ENCODE measurements around the gene LDAH. TPM values are rescaled to one million over a fixed set of nuclear protein-coding genes. Genes with fewer than 3 reads are reported as not detected.
"Not testable (repeated sequence)": the region's sequence is repeated elsewhere in the genome, so short reads cannot be mapped to it uniquely, and the experiment has no call there.

LDAH gene
- total RNA-seq, 1 donor from 2014 or later: 28.0 TPM

DNA sequence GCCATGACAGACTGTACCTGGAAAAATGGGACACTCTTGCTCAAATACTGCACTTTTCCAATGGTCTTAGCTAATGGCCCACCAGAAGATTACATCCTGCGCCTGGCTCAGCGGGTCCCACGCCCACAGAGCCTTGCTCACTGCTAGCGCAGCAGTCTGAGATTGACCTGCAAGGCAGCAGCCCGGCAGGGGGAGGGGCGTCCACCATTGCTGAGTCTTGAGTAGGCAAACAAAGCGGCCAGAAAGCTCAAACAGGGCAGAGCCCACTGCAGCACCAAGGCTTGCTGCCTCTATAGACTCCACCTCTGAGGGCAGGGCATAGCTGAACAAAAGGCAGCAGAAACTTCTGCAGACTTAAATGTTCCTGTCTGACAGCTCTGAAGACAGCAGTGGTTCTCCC, 111.3 kb downstream of the LDAH start:
- peaks cover 34% of the 10 kb centered on the region for H3K36me3 Mint-ChIP-seq (ENCODE audit: unreplicated experiment)
- H3K27me3 Mint-ChIP-seq (ENCODE audit: unreplicated experiment); H3K4me1 Mint-ChIP-seq (ENCODE audit: unreplicated experiment); H3K27ac Mint-ChIP-seq (ENCODE audit: unreplicated experiment); H3K4me3 Mint-ChIP-seq (ENCODE audit: unreplicated experiment); DNase-seq (ENCODE audit: extremely low spot score, unreplicated experiment); H3K9me3 Mint-ChIP-seq (ENCODE audit: unreplicated experiment): not testable (repeated sequence)

- H3K4me1 Mint-ChIP-seq (ENCODE audit: unreplicated experiment): peaks cover 10% of the 10 kb centered on the region
- no peak overlapping the region for H3K4me3 Mint-ChIP-seq (ENCODE audit: unreplicated experiment)
- no peak for DNase-seq (ENCODE audit: extremely low spot score, unreplicated experiment)
- no peaks in the 10 kb centered on the region for H3K27me3 Mint-ChIP-seq (ENCODE audit: unreplicated experiment)
- H3K36me3 Mint-ChIP-seq (ENCODE audit: unreplicated experiment): peaks cover 17% of the 10 kb centered on the region
- H3K9me3 Mint-ChIP-seq (ENCODE audit: unreplicated experiment): peaks cover 2% of the 10 kb centered on the region
- no peak for TF ChIP-seq CTCF (IDR thresholded peaks at IDR 0.05)
- H3K27ac Mint-ChIP-seq (ENCODE audit: unreplicated experiment): no peak overlapping the region
These were observed 115.3 kb downstream of the LDAH start for GRCh38 chr2:20707601-20708000.

GRCh38 chr2:20706786-20707185, 116.1 kb downstream of the LDAH start:
- H3K27me3 Mint-ChIP-seq (ENCODE audit: unreplicated experiment): no peaks in the 10 kb centered on the region
- H3K4me3 Mint-ChIP-seq (ENCODE audit: unreplicated experiment): no peak overlapping the region
- DNase-seq (ENCODE audit: extremely low spot score, unreplicated experiment): no peak
- no peak for TF ChIP-seq CTCF (IDR thresholded peaks at IDR 0.05)
- H3K27ac Mint-ChIP-seq (ENCODE audit: unreplicated experiment): no peak overlapping the region
- peaks cover 18% of the 10 kb centered on the region for H3K4me1 Mint-ChIP-seq (ENCODE audit: unreplicated experiment)
- H3K36me3 Mint-ChIP-seq (ENCODE audit: unreplicated experiment): peaks cover 16% of the 10 kb centered on the region
- no peaks in the 10 kb centered on the region for H3K9me3 Mint-ChIP-seq (ENCODE audit: unreplicated experiment)

- Mint-ChIP-seq H3K9me3 (ENCODE audit: unreplicated experiment) (no peaks in the 10 kb centered on the region), H3K36me3 (ENCODE audit: unreplicated experiment) (peaks cover 15% of the 10 kb centered on the region), H3K27ac (ENCODE audit: unreplicated experiment) (no peak overlapping the region), H3K4me1 (ENCODE audit: unreplicated experiment) (peaks cover 23% of the 10 kb centered on the region), H3K4me3 (ENCODE audit: unreplicated experiment) (no peak overlapping the region), H3K27me3 (ENCODE audit: unreplicated experiment) (no peaks in the 10 kb centered on the region)
- DNase-seq (ENCODE audit: extremely low spot score, unreplicated experiment): no peak
- TF ChIP-seq CTCF (IDR thresholded peaks at IDR 0.05): no peak
These were observed 116.7 kb downstream of the LDAH start for GRCh38 chr2:20706217-20706616.

DNA sequence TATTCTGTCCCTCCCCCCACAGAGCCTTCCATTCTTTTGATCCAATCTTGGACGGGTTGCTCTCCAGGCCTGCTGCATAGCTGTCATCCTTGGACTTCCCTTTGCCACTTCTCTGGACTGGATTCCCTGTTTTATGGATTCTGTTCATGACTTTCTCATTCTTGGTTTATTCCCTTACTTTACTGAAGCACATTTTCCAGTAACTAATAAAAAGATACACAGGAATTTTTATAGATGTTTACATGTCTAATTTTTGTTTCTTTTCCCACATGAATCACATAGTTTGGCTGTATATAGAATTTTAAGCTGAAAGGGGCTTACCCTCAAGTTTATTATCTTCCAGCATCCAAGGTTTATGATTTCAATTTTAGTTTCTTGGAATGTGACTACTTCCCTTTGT, 118.0 kb downstream of the LDAH start:
- H3K4me3 Mint-ChIP-seq (ENCODE audit: unreplicated experiment): no peak overlapping the region
- H3K4me1 Mint-ChIP-seq (ENCODE audit: unreplicated experiment): peaks cover 34% of the 10 kb centered on the region
- no peaks in the 10 kb centered on the region for H3K27me3 Mint-ChIP-seq (ENCODE audit: unreplicated experiment)
- H3K27ac Mint-ChIP-seq (ENCODE audit: unreplicated experiment): no peak overlapping the region
- TF ChIP-seq CTCF (IDR thresholded peaks at IDR 0.05): no peak
- DNase-seq (ENCODE audit: extremely low spot score, unreplicated experiment): no peak
- H3K36me3 Mint-ChIP-seq (ENCODE audit: unreplicated experiment): peaks cover 12% of the 10 kb centered on the region
- H3K9me3 Mint-ChIP-seq (ENCODE audit: unreplicated experiment): no peaks in the 10 kb centered on the region

DNA sequence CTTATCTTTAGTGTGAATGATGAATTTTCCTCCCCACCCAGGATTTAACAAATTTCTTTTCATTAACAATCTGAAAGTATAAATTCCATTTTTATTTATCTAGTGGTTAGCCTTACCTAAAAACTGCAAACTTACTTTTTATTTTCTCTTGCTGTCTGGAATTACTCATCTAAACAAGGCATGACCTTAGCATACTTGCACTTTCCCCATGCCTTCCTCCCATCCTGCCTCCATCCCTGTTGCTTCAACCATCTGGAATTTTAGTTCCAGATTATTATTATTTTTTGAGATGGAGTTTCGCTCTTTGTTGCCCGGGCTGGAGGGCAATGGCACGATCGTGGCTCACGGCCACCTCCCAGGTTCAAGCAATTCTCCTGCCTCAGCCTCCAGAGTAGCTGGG, 120.3 kb downstream of the LDAH start:
- H3K4me3 Mint-ChIP-seq (ENCODE audit: unreplicated experiment): no peak overlapping the region
- peaks cover 53% of the 10 kb centered on the region for H3K4me1 Mint-ChIP-seq (ENCODE audit: unreplicated experiment)

More for the DNA sequence above, 120.3 kb downstream of the LDAH start:
- TF ChIP-seq CTCF (IDR thresholded peaks at IDR 0.05): no peak
- Mint-ChIP-seq H3K36me3 (ENCODE audit: unreplicated experiment) (peaks cover 6% of the 10 kb centered on the region), H3K27ac (ENCODE audit: unreplicated experiment) (peak overlapping the region; percentile 72), H3K9me3 (ENCODE audit: unreplicated experiment) (no peaks in the 10 kb centered on the region), H3K27me3 (ENCODE audit: unreplicated experiment) (no peaks in the 10 kb centered on the region)
- DNase-seq (ENCODE audit: extremely low spot score, unreplicated experiment): no peak

Data from osteocyte (in vitro differentiated cells).